HCT116 (cell line): ENCODE measurements around the gene PHACTR1. TPM values are rescaled to one million over a fixed set of nuclear protein-coding genes. Genes with fewer than 3 reads are reported as not detected.

Experiments
- ATAC-seq: fragments of 200-7000 bp; cut with Tn5 transposase; 2 replicates; pipeline ENCODE4 v1.9.1; 2020; ENCODE audit warnings: mild to moderate bottlenecking, moderate library complexity
- BruUV-seq: library from RNA; stranded (reverse); fragments of 400-500 nt; replicated peaks from 2 replicates; lab custom pipeline; 2021; lab: Mats Ljungman, UMichigan
- CTCF ChIA-PET: fragments of 300-600 bp; sonication (Branson Sonifier 250); formaldehyde crosslinking; loops from one replicate; lab custom pipeline; 2021; ENCODE audit warnings: antibody characterized with exemption; lab: Charles Lee
- POLR2A ChIA-PET: fragments of 300-600, 350-600 bp; sonication (Branson Sonifier 250); formaldehyde crosslinking; loops from one replicate; lab custom pipeline; 2021; ENCODE audit warnings: antibody characterized with exemption; lab: Charles Lee
- RAD21 ChIA-PET, 2 experiments: fragments of 300-600 bp; sonication (Branson Sonifier 250); formaldehyde crosslinking; loops; one replicate each; lab custom pipeline; 2023; ENCODE audit warnings: low total read pairs in 2 of 2; ENCODE audit not compliant: uncharacterized antibody in 2 of 2, unreplicated experiment in 2 of 2, low non-redundant PET in 1 of 2; lab: Charles Lee
- DNase-seq: peaks from one replicate; pipeline ENCODE4 v3.0.0-alpha.2; 2010; ENCODE audit warnings: low read depth, low spot score
- H2AFZ ChIP-seq: fragments of 200-600 bp; shearing (Covaris generic), sonication (generic); 2 replicates; pipeline ENCODE4 v1.6.1; 2017; ENCODE audit warnings: low read depth, mixed run types, mixed read lengths, antibody characterized with exemption, low read length; ENCODE audit not compliant: poor library complexity, severe bottlenecking
- H3K27ac ChIP-seq: 2 replicates; pipeline ENCODE4 v1.5.1; 2012; ENCODE audit warnings: low read depth, low read length
- H3K27me3 ChIP-seq: fragments of 200-600 bp; sonication (generic); 2 replicates; pipeline ENCODE4 v1.6.1; 2016; ENCODE audit warnings: mixed run types, low read length, mixed read lengths; ENCODE audit not compliant: insufficient read depth
- H3K36me3 ChIP-seq, 2 experiments: fragments of 200-500 bp in 1 of 2; fragments of 200-600 bp in 1 of 2; sonication (Bioruptor generic) in 1 of 2; sonication (generic) in 1 of 2; 2 replicates each; pipeline versions ENCODE4 v1.5.1 to v1.6.1; 2014 to 2016; ENCODE audit warnings: low read length in 2 of 2, inconsistent platforms in 1 of 2, mixed read lengths in 1 of 2, mixed run types in 1 of 2; ENCODE audit not compliant: insufficient read depth in 2 of 2, control insufficient read depth in 1 of 2
- H3K4me1 ChIP-seq, 2 experiments: fragments of 200-600 bp in 1 of 2; sonication (generic) in 1 of 2; 2 replicates each; pipeline versions ENCODE4 v1.5.1 to v1.6.1; 2012 to 2017; ENCODE audit warnings: low read length in 2 of 2, inconsistent platforms in 1 of 2, mild to moderate bottlenecking in 1 of 2, mixed read lengths in 1 of 2, mixed run types in 1 of 2, moderate library complexity in 1 of 2; ENCODE audit not compliant: insufficient read depth in 2 of 2, control insufficient read depth in 1 of 2
- H3K4me2 ChIP-seq: fragments of 200-600 bp; sonication (generic); 2 replicates; pipeline ENCODE4 v1.6.1; 2017; ENCODE audit warnings: mixed run types, low read length, mixed read lengths
- H3K4me3 ChIP-seq, 2 experiments: fragments of 200-600 bp in 1 of 2; sonication (generic) in 1 of 2; replicated peaks in 1 of 2; 2 replicates each; pipeline ENCODE4 v1.5.1; 2011 to 2016; ENCODE audit warnings: low read length in 2 of 2, control low read depth in 1 of 2, low read depth in 1 of 2, mild to moderate bottlenecking in 1 of 2, mixed read lengths in 1 of 2, mixed run types in 1 of 2
- H3K79me2 ChIP-seq: fragments of 200-600 bp; sonication (generic); 2 replicates; pipeline ENCODE4 v1.6.1; 2017; ENCODE audit warnings: mild to moderate bottlenecking, mixed run types, low read length, moderate library complexity, mixed read lengths; ENCODE audit not compliant: insufficient read depth
- H3K9ac ChIP-seq: fragments of 200-600 bp; sonication (generic); 2 replicates; pipeline ENCODE4 v1.6.1; 2016; ENCODE audit warnings: low read length, mixed read lengths
- H3K9me2 ChIP-seq: fragments of 200-600 bp; sonication (generic), shearing (Covaris generic); 2 replicates; pipeline ENCODE4 v1.6.1; 2017; ENCODE audit warnings: mixed run types, mild to moderate bottlenecking, moderate library complexity; ENCODE audit not compliant: insufficient read depth
- H3K9me3 ChIP-seq, 2 experiments: fragments of 200-500 bp in 1 of 2; fragments of 200-600 bp in 1 of 2; sonication (Bioruptor generic) in 1 of 2; sonication (generic) in 1 of 2; 2 replicates each; pipeline ENCODE4 v1.6.1; 2014 to 2017; ENCODE audit warnings: low read length in 2 of 2, mixed read lengths in 2 of 2, inconsistent platforms in 1 of 2, low read depth in 1 of 2, mild to moderate bottlenecking in 1 of 2, mixed run types in 1 of 2, moderate library complexity in 1 of 2; ENCODE audit not compliant: control insufficient read depth in 1 of 2, insufficient read depth in 1 of 2
- H4K20me1 ChIP-seq: fragments of 200-600 bp; sonication (generic), shearing (Covaris generic); 2 replicates; pipeline ENCODE4 v1.6.1; 2017; ENCODE audit warnings: mixed run types, mild to moderate bottlenecking, moderate library complexity; ENCODE audit not compliant: insufficient read depth
- CBX3 ChIP-seq: IDR thresholded peaks from 2 replicates; pipeline ENCODE4 v1.6.1; 2012; ENCODE audit warnings: low read depth
- CEBPB ChIP-seq: IDR thresholded peaks from 2 replicates; pipeline ENCODE4 v1.6.1; 2012; ENCODE audit warnings: low read depth
- CTCF ChIP-seq, 3 experiments: fragments of 200-600 bp in 1 of 3; sonication (generic) in 1 of 3; IDR thresholded peaks in 2 of 3; conservative IDR thresholded peaks in 1 of 3; 2 replicates each; pipeline ENCODE4 v1.5.1; 2012 to 2017; ENCODE audit warnings: low read depth in 2 of 3, low read length in 2 of 3, antibody characterized with exemption in 1 of 3, borderline replicate concordance in 1 of 3, control low read depth in 1 of 3, mild to moderate bottlenecking in 1 of 3, mixed read lengths in 1 of 3, mixed run types in 1 of 3, moderate library complexity in 1 of 3; ENCODE audit not compliant: insufficient read depth in 1 of 3
- EGR1 ChIP-seq: IDR thresholded peaks from 2 replicates; pipeline ENCODE4 v1.6.1; 2012; ENCODE audit warnings: low read depth
- ELF1 ChIP-seq: IDR thresholded peaks from 2 replicates; pipeline ENCODE4 v1.6.1; 2012; ENCODE audit warnings: low read depth, borderline replicate concordance
- EZH2phosphoT487 ChIP-seq: fragments of 200-600 bp; IDR thresholded peaks from 2 replicates; pipeline ENCODE4 v1.6.1; 2018; ENCODE audit warnings: antibody characterized with exemption, borderline replicate concordance
- JUND ChIP-seq: IDR thresholded peaks from 2 replicates; pipeline ENCODE4 v1.6.1; 2012
- MAX ChIP-seq: IDR thresholded peaks from 2 replicates; pipeline ENCODE4 v1.6.1; 2012
- POLR2A ChIP-seq: IDR thresholded peaks from 2 replicates; pipeline ENCODE4 v1.7.0; 2011; ENCODE audit warnings: borderline replicate concordance; ENCODE audit not compliant: insufficient read depth, insufficient read length; ENCODE audit errors: extremely low read depth
- POLR2AphosphoS5 ChIP-seq: IDR thresholded peaks from 2 replicates; pipeline ENCODE4 v1.6.1; 2011; ENCODE audit warnings: mild to moderate bottlenecking, low read depth, low read length, moderate library complexity
- REST ChIP-seq: IDR thresholded peaks from 2 replicates; pipeline ENCODE4 v1.6.1; 2012; ENCODE audit warnings: low read depth
- SIN3A ChIP-seq: IDR thresholded peaks from 2 replicates; pipeline ENCODE4 v1.6.1; 2012; ENCODE audit warnings: low read depth
- YY1 ChIP-seq: IDR thresholded peaks from 2 replicates; pipeline ENCODE4 v1.6.1; 2011; ENCODE audit warnings: low read length, low read depth, moderate library complexity, mild to moderate bottlenecking; ENCODE audit not compliant: insufficient replicate concordance; ENCODE audit errors: extremely low read depth
- ZBTB33 ChIP-seq: IDR thresholded peaks from 2 replicates; pipeline ENCODE4 v1.6.1; 2011; ENCODE audit warnings: mild to moderate bottlenecking, low read length, moderate library complexity; ENCODE audit not compliant: insufficient replicate concordance; ENCODE audit errors: extremely low read depth
- ZFX ChIP-seq: fragments of 450-650 bp; IDR thresholded peaks from 2 replicates; pipeline ENCODE4 v1.6.1; 2017
- intact Hi-C: fragments of 100-400 bp; cut with micrococcal nuclease; formaldehyde crosslinking; loops from 2 replicates; pipeline ENCODE4 v1.10.0; 2022
- total RNA-seq: library from RNA; stranded (reverse); gene quantifications from one replicate; pipeline ENCODE4 v1.2.1, GENCODE V29; 2021; ENCODE audit not compliant: unreplicated experiment

PHACTR1 gene
- total RNA-seq, 1 experiment from 2014 or later = 0.17 TPM

- no peak for TF ChIP-seq ZBTB33
- TF ChIP-seq CTCF (IDR thresholded peaks at IDR 0.05 in 2 of 3, conservative IDR thresholded peaks at IDR 0.05 in 1 of 3; ENCODE audit: borderline replicate concordance in 1 of 3, insufficient read depth in 1 of 3, low read depth in 2 of 3, low read length in 2 of 3) = no peak
- TF ChIP-seq EGR1 = no peak
- no peak for TF ChIP-seq POLR2A
- TF ChIP-seq ELF1 = no peak
- TF ChIP-seq SIN3A = no peak
- no peak for TF ChIP-seq EZH2phosphoT487
- no peak for TF ChIP-seq JUND
Observed at GRCh38 chr6:12679341-12679740, 37.2 kb upstream of the PHACTR1 start (continued).

- no peak overlapping the region for H3K9ac ChIP-seq
- no peak overlapping the region for H3K4me3 ChIP-seq
- H3K9me2 ChIP-seq = no peaks in the 10 kb centered on the region
- CTCF ChIA-PET = no interaction called here
- H2AFZ ChIP-seq = no peak overlapping the region
- H4K20me1 ChIP-seq = no peaks in the 10 kb centered on the region; the same call in 1 of the 2 replicates
- no peak overlapping the region for H3K4me2 ChIP-seq
- no peaks in the 10 kb centered on the region for H3K79me2 ChIP-seq
- no peaks in the 10 kb centered on the region for H3K36me3 ChIP-seq
- TF ChIP-seq ZFX (no peak), JUND (no peak), YY1 (no peak), REST (no peak), EGR1 (no peak), POLR2A (no peak), CBX3 (no peak), ELF1 (no peak), POLR2AphosphoS5 (no peak), MAX (no peak), CEBPB (no peak)
- POLR2A ChIA-PET = no interaction called here
- intact Hi-C loops = no loop called here
- RAD21 ChIA-PET = no interaction called here
- H3K27ac ChIP-seq = no peak overlapping the region
- no peaks in the 10 kb centered on the region for H3K4me1 ChIP-seq
- no TSS peak for BruUV-seq
- H3K27me3 ChIP-seq = peaks cover 41% of the 10 kb centered on the region; the same call in 1 of the 2 replicates
- no peaks in the 10 kb centered on the region for H3K9me3 ChIP-seq
- ATAC-seq = no peak
- no peak for DNase-seq
Observed at GRCh38 chr6:12693122-12693521, 23.4 kb upstream of the PHACTR1 start.
